K562 (cell line): ENCODE measurements around the gene CD99L2. TPM values are rescaled to one million over a fixed set of nuclear protein-coding genes. Genes with fewer than 3 reads are reported as not detected.

Source experiments
- CEBPB ChIP-seq: fragments of 450-650 bp; IDR thresholded peaks from 2 replicates; pipeline ENCODE4 v1.6.1; 2016; ENCODE audit warnings: missing genetic modification characterization, missing compliant biosample characterization
- NFE2 ChIP-seq: IDR thresholded peaks from 2 replicates; pipeline ENCODE4 v1.6.1; 2014; ENCODE audit warnings: antibody characterized with exemption, low read depth
- TEAD2 ChIP-seq: fragments of 450-650 bp; IDR thresholded peaks from 2 replicates; pipeline ENCODE4 v1.6.1; 2016; ENCODE audit warnings: missing genetic modification characterization, control low read depth, missing compliant biosample characterization
- ZNF639 ChIP-seq, 2 experiments: fragments of 200-800 bp in 1 of 2; sonication (Bioruptor generic) in 1 of 2; sonication (generic) in 1 of 2; formaldehyde crosslinking in 1 of 2; IDR thresholded peaks in 1 of 2; conservative IDR thresholded peaks in 1 of 2; 2 replicates each; pipeline versions ENCODE4 v1.5.0 to v1.6.1; 2016 to 2020; ENCODE audit warnings: missing compliant biosample characterization in 1 of 2, missing genetic modification characterization in 1 of 2, missing genetic modification reagents in 1 of 2
- polyA plus RNA-seq, 8 experiments: library from polyadenylated mRNA; depleted of rRNA in 4 of 8; stranded (reverse) in 5 of 8; unstranded in 3 of 8; fragments of >200 nt; fragmentation: Nextera tagmentation in 2 of 8; fragmentation: Illumina TruSeq in 1 of 8; extraction: Ambion mirVana in 2 of 8; extraction: Trizol in 1 of 8; gene quantifications; 2 replicates each; pipeline versions ENCODE4 v1.2.1 to v1.2.3, GENCODE V29; 2011 to 2014; ENCODE audit warnings: inconsistent platforms in 1 of 8, missing spikeins in 1 of 8
- total RNA-seq, 7 experiments: library from RNA; depleted of rRNA in 6 of 7; stranded (reverse); fragments of >200 nt in 6 of 7; fragmentation: Illumina TruSeq in 2 of 7; extraction: Trizol in 2 of 7; gene quantifications; 2 replicates each; pipeline versions ENCODE4 v1.2.1 to v1.2.3, GENCODE V29; 2011 to 2021; ENCODE audit warnings: low replicate concordance in 1 of 7
- TF ChIP-seq, protein P1 (sequence below): fragments of 450-650 bp; IDR thresholded peaks from 2 replicates; pipeline ENCODE4 v1.6.1; 2016; ENCODE audit warnings: mild to moderate bottlenecking, moderate library complexity

CD99L2 gene
- total and polyA plus RNA-seq, 9 of the 15 experiments (the other 6 are each of a cell fraction or from before 2014, with no cell fraction given), result 0.76 to 19.0 (median 11.9) TPM

- TF ChIP-seq, protein P1, sequence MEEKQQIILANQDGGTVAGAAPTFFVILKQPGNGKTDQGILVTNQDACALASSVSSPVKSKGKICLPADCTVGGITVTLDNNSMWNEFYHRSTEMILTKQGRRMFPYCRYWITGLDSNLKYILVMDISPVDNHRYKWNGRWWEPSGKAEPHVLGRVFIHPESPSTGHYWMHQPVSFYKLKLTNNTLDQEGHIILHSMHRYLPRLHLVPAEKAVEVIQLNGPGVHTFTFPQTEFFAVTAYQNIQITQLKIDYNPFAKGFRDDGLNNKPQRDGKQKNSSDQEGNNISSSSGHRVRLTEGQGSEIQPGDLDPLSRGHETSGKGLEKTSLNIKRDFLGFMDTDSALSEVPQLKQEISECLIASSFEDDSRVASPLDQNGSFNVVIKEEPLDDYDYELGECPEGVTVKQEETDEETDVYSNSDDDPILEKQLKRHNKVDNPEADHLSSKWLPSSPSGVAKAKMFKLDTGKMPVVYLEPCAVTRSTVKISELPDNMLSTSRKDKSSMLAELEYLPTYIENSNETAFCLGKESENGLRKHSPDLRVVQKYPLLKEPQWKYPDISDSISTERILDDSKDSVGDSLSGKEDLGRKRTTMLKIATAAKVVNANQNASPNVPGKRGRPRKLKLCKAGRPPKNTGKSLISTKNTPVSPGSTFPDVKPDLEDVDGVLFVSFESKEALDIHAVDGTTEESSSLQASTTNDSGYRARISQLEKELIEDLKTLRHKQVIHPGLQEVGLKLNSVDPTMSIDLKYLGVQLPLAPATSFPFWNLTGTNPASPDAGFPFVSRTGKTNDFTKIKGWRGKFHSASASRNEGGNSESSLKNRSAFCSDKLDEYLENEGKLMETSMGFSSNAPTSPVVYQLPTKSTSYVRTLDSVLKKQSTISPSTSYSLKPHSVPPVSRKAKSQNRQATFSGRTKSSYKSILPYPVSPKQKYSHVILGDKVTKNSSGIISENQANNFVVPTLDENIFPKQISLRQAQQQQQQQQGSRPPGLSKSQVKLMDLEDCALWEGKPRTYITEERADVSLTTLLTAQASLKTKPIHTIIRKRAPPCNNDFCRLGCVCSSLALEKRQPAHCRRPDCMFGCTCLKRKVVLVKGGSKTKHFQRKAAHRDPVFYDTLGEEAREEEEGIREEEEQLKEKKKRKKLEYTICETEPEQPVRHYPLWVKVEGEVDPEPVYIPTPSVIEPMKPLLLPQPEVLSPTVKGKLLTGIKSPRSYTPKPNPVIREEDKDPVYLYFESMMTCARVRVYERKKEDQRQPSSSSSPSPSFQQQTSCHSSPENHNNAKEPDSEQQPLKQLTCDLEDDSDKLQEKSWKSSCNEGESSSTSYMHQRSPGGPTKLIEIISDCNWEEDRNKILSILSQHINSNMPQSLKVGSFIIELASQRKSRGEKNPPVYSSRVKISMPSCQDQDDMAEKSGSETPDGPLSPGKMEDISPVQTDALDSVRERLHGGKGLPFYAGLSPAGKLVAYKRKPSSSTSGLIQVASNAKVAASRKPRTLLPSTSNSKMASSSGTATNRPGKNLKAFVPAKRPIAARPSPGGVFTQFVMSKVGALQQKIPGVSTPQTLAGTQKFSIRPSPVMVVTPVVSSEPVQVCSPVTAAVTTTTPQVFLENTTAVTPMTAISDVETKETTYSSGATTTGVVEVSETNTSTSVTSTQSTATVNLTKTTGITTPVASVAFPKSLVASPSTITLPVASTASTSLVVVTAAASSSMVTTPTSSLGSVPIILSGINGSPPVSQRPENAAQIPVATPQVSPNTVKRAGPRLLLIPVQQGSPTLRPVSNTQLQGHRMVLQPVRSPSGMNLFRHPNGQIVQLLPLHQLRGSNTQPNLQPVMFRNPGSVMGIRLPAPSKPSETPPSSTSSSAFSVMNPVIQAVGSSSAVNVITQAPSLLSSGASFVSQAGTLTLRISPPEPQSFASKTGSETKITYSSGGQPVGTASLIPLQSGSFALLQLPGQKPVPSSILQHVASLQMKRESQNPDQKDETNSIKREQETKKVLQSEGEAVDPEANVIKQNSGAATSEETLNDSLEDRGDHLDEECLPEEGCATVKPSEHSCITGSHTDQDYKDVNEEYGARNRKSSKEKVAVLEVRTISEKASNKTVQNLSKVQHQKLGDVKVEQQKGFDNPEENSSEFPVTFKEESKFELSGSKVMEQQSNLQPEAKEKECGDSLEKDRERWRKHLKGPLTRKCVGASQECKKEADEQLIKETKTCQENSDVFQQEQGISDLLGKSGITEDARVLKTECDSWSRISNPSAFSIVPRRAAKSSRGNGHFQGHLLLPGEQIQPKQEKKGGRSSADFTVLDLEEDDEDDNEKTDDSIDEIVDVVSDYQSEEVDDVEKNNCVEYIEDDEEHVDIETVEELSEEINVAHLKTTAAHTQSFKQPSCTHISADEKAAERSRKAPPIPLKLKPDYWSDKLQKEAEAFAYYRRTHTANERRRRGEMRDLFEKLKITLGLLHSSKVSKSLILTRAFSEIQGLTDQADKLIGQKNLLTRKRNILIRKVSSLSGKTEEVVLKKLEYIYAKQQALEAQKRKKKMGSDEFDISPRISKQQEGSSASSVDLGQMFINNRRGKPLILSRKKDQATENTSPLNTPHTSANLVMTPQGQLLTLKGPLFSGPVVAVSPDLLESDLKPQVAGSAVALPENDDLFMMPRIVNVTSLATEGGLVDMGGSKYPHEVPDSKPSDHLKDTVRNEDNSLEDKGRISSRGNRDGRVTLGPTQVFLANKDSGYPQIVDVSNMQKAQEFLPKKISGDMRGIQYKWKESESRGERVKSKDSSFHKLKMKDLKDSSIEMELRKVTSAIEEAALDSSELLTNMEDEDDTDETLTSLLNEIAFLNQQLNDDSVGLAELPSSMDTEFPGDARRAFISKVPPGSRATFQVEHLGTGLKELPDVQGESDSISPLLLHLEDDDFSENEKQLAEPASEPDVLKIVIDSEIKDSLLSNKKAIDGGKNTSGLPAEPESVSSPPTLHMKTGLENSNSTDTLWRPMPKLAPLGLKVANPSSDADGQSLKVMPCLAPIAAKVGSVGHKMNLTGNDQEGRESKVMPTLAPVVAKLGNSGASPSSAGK, result no peak
- no peak for TF ChIP-seq ZNF639 (CRISPR knock-in tag; conservative IDR thresholded peaks at IDR 0.05 in 1 of 2, IDR thresholded peaks at IDR 0.05 in 1 of 2)
- no peak for TF ChIP-seq CEBPB (tag)
- no peak for TF ChIP-seq TEAD2 (tag)
- TF ChIP-seq NFE2, result no peak
Observed at GRCh38 chrX:150771116-150771515, 127.4 kb downstream of the CD99L2 start (continued).
